ENCODE results near the gene CELSR3.

The CELSR3 gene

GRCh38 chr3:48624767-48625166 lies 37.9 kb downstream of the CELSR3 start:
- ChIA-PET CTCF (interaction anchor here (1.0 to 6.3 kb wide), 4 partner anchors 10 to 62 kb away, joined by 3 to 45 read pairs (median 10); partner anchors contain the start of genes SLC26A6 and UQCRC1), POLR2A (interaction anchor here (0.6 to 1.3 kb wide), 3 partner anchors 14 to 33 kb away, joined by 3 to 6 read pairs (median 3); no protein-coding TSS in a partner anchor)
- no peak for DNase-seq (ENCODE audit: low read depth, low spot score)
- H3K4me3 ChIP-seq (ENCODE audit: low read depth, low read length), result no peak overlapping the region
- no peak for TF ChIP-seq CTCF (IDR thresholded peaks at IDR 0.05; ENCODE audit: insufficient read depth, low read length, missing control alignments)

GRCh38 chr3:48623851-48624547 lies 38.7 kb downstream of the CELSR3 start:
- POLR2A ChIA-PET, result interaction anchor here (0.7 to 0.8 kb wide), 2 partner anchors 19 to 26 kb away, joined by 3 read pairs; no protein-coding TSS in a partner anchor
- no peak for TF ChIP-seq CTCF (IDR thresholded peaks at IDR 0.05; ENCODE audit: insufficient read depth, low read length, missing control alignments)
- no peak for DNase-seq (ENCODE audit: low read depth, low spot score)
- CTCF ChIA-PET, result interaction anchor here (1.1 to 6.3 kb wide), 4 partner anchors 9 to 13 kb away, joined by 3 to 45 read pairs (median 10); partner anchors contain the start of genes SLC26A6 and UQCRC1
- H3K4me3 ChIP-seq (ENCODE audit: low read depth, low read length), result no peak overlapping the region

- no peak within 1 kb of the TSS for H3K4me3 ChIP-seq (ENCODE audit: low read depth, low read length)
Observed at GRCh38 chr3:48621461-48621869, 41.2 kb downstream of the CELSR3 start, which contains the start of gene TMEM89. TMEM89 (minus strand) TSS chr3:48621769; CDS start chr3:48621756, 13 bp downstream.

GRCh38 chr3:48619541-48620524 lies 42.9 kb downstream of the CELSR3 start:
- TF ChIP-seq CTCF (IDR thresholded peaks at IDR 0.05; ENCODE audit: insufficient read depth, low read length, missing control alignments), result no peak
- ChIA-PET CTCF (interaction anchor here (1.1 kb wide), 1 partner anchor 17 kb away, joined by 3 read pairs; no protein-coding TSS in a partner anchor), POLR2A (no interaction called here)
- no peak overlapping the region for H3K4me3 ChIP-seq (ENCODE audit: low read depth, low read length)
- no peak for DNase-seq (ENCODE audit: low read depth, low spot score)

More at GRCh38 chr3:48621461-48621869, 41.2 kb downstream of the CELSR3 start, which contains the start of gene TMEM89:
- ChIA-PET CTCF (interaction anchor here (1.1 to 6.3 kb wide), 2 partner anchors 13 to 23 kb away, joined by 3 to 45 read pairs; partner anchors contain the start of gene SLC26A6), POLR2A (no interaction called here)
- DNase-seq (ENCODE audit: low read depth, low spot score), result no peak
- TF ChIP-seq CTCF (IDR thresholded peaks at IDR 0.05; ENCODE audit: insufficient read depth, low read length, missing control alignments), result no peak

- no peak overlapping the region for H3K4me3 ChIP-seq (ENCODE audit: low read depth, low read length)
- no peak for TF ChIP-seq CTCF (IDR thresholded peaks at IDR 0.05; ENCODE audit: insufficient read depth, low read length, missing control alignments)
- CTCF ChIA-PET, result interaction anchor here (1.6 kb wide), 1 partner anchor 10 kb away, joined by 5 read pairs; no protein-coding TSS in a partner anchor
- DNase-seq (ENCODE audit: low read depth, low spot score), result no peak
- POLR2A ChIA-PET, result interaction anchor here (1.2 kb wide), 1 partner anchor 18 kb away, joined by 5 read pairs; the partner anchor contains the start of gene SLC26A6
Observed at GRCh38 chr3:48617559-48617958, 45.1 kb downstream of the CELSR3 start.

Data from AG04449 (cell line).